SK-N-SH (cell line): Measurements from ENCODE around the gene MLEC. TPM values are rescaled to one million over a fixed set of nuclear protein-coding genes. Genes with fewer than 3 reads are reported as not detected.

Source experiments
- CTCF ChIA-PET: fragments of 300-600, 350-600 bp; formaldehyde crosslinking; extraction: SDS; loops from one replicate; lab custom pipeline; 2021; lab: Yijun Ruan, JAX
- POLR2A ChIA-PET: fragments of 350-600 bp; sonication (Branson Sonifier 250); formaldehyde crosslinking; extraction: SDS; loops from one replicate; lab custom pipeline; 2020; ENCODE audit warnings: antibody characterized with exemption, inconsistent platforms; lab: Yijun Ruan, JAX
- DNase-seq: peaks from one replicate; pipeline ENCODE4 v3.0.0; 2012
- H2AFZ ChIP-seq: fragments of 200-600 bp; sonication (generic); 2 replicates; pipeline ENCODE4 v1.8.1; 2016; ENCODE audit warnings: antibody characterized with exemption, mild to moderate bottlenecking, low read depth
- H3F3A ChIP-seq: fragments of 200-600 bp; sonication (generic); replicated peaks from 2 replicates; pipeline ENCODE3; 2016; ENCODE audit warnings: antibody characterized with exemption, mild to moderate bottlenecking; ENCODE audit not compliant: insufficient read depth
- H3K27ac ChIP-seq, 2 experiments: fragments of 200-500 bp in 1 of 2; fragments of 200-600 bp in 1 of 2; sonication (Bioruptor generic) in 1 of 2; sonication (generic), shearing (Covaris generic) in 1 of 2; 2 replicates each; pipeline versions ENCODE4 v1.5.1 to v1.6.1; 2014 to 2016; ENCODE audit warnings: low read depth in 2 of 2, inconsistent platforms in 1 of 2, low read length in 1 of 2, mild to moderate bottlenecking in 1 of 2, mixed read lengths in 1 of 2
- H3K27me3 ChIP-seq: fragments of 200-600 bp; sonication (generic), shearing (Covaris generic); 2 replicates; pipeline ENCODE4 v1.6.1; 2016; ENCODE audit warnings: mixed run types; ENCODE audit not compliant: insufficient read depth
- H3K36me3 ChIP-seq, 2 experiments: fragments of 200-500 bp in 1 of 2; fragments of 200-600 bp in 1 of 2; sonication (Bioruptor generic) in 1 of 2; sonication (generic) in 1 of 2; replicated peaks in 1 of 2; 2 replicates each; pipeline versions ENCODE3 to v1.5.1; 2014 to 2016; ENCODE audit warnings: low read length in 1 of 2, mild to moderate bottlenecking in 1 of 2; ENCODE audit not compliant: insufficient read depth in 2 of 2, control insufficient read depth in 1 of 2
- H3K4me1 ChIP-seq, 2 experiments: fragments of 200-500 bp in 1 of 2; fragments of 200-600 bp in 1 of 2; sonication (Bioruptor generic) in 1 of 2; sonication (generic), shearing (Covaris generic) in 1 of 2; 2 replicates each; pipeline versions ENCODE4 v1.5.1 to v1.6.1; 2014 to 2016; ENCODE audit warnings: low read depth in 1 of 2, low read length in 1 of 2, mixed run types in 1 of 2; ENCODE audit not compliant: insufficient read depth in 2 of 2, control insufficient read depth in 1 of 2
- H3K4me2 ChIP-seq: fragments of 200-600 bp; sonication (generic), shearing (Covaris generic); 2 replicates; pipeline ENCODE4 v1.6.1; 2017; ENCODE audit warnings: mixed run types
- H3K4me3 ChIP-seq, 2 experiments: fragments of 200-500 bp in 1 of 2; fragments of 200-600 bp in 1 of 2; sonication (Bioruptor generic) in 1 of 2; sonication (generic), shearing (Covaris generic) in 1 of 2; 2 replicates each; pipeline versions ENCODE4 v1.5.1 to v1.8.1; 2014 to 2016; ENCODE audit warnings: low read depth in 2 of 2, inconsistent platforms in 1 of 2, low read length in 1 of 2, mild to moderate bottlenecking in 1 of 2, mixed read lengths in 1 of 2, moderate library complexity in 1 of 2
- H3K79me2 ChIP-seq: fragments of 200-600 bp; sonication (generic); 2 replicates; pipeline ENCODE4 v1.8.1; 2017; ENCODE audit warnings: mild to moderate bottlenecking; ENCODE audit not compliant: insufficient read depth
- H3K9ac ChIP-seq: fragments of 200-600 bp; sonication (generic); 2 replicates; pipeline ENCODE4 v1.6.1; 2017; ENCODE audit warnings: mixed run types
- H3K9me2 ChIP-seq: fragments of 200-600 bp; sonication (generic); 2 replicates; pipeline ENCODE4 v1.6.1; 2017; ENCODE audit warnings: mixed run types
- H3K9me3 ChIP-seq: fragments of 200-600 bp; sonication (generic); 2 replicates; pipeline ENCODE4 v1.6.1; 2017; ENCODE audit warnings: mixed run types, mild to moderate bottlenecking, moderate library complexity
- H4K20me1 ChIP-seq: fragments of 200-600 bp; sonication (generic); 2 replicates; pipeline ENCODE4 v1.6.1; 2017; ENCODE audit warnings: mild to moderate bottlenecking, mixed run types; ENCODE audit not compliant: insufficient read depth
- CHD2 ChIP-seq: fragments of 150-350 bp; IDR thresholded peaks from 2 replicates; pipeline ENCODE4 v1.6.1; 2018; ENCODE audit warnings: low read length; ENCODE audit not compliant: partially characterized antibody
- CTCF ChIP-seq: fragments of 200-600 bp; sonication (generic); IDR thresholded peaks from 2 replicates; pipeline ENCODE4 v1.6.1; 2017; ENCODE audit warnings: antibody characterized with exemption, mild to moderate bottlenecking, moderate library complexity
- EP300 ChIP-seq, 2 experiments: IDR thresholded peaks; 2 replicates each; pipeline versions ENCODE4 v1.4.0 to v1.6.1; 2012; ENCODE audit warnings: borderline replicate concordance in 1 of 2, low read depth in 1 of 2, low read length in 1 of 2
- EZH2phosphoT487 ChIP-seq: fragments of 200-600 bp; sonication (generic); IDR thresholded peaks from 2 replicates; pipeline ENCODE4 v1.6.1; 2017; ENCODE audit warnings: low read depth, mixed run types, mild to moderate bottlenecking, antibody characterized with exemption, moderate library complexity, borderline replicate concordance
- FOSL2 ChIP-seq: IDR thresholded peaks from 2 replicates; pipeline ENCODE4 v1.4.0; 2012; ENCODE audit warnings: low read depth, mild to moderate bottlenecking, moderate library complexity, borderline replicate concordance
- FOXJ3 ChIP-seq: sonication (generic); formaldehyde crosslinking; IDR thresholded peaks from 2 replicates; pipeline ENCODE4 v1.5.1; 2020; ENCODE audit warnings: mild to moderate bottlenecking, missing genetic modification reagents
- FOXM1 ChIP-seq: IDR thresholded peaks from 2 replicates; pipeline ENCODE4 v1.4.0; 2012; ENCODE audit warnings: low read depth, mild to moderate bottlenecking
- GABPA ChIP-seq: IDR thresholded peaks from 2 replicates; pipeline ENCODE4 v1.4.0; 2012; ENCODE audit warnings: low read depth, mild to moderate bottlenecking
- GATA2 ChIP-seq: sonication (generic); formaldehyde crosslinking; IDR thresholded peaks from 2 replicates; pipeline ENCODE4 v1.5.0; 2020; ENCODE audit warnings: mild to moderate bottlenecking, missing genetic modification reagents
- JUND ChIP-seq: IDR thresholded peaks from 2 replicates; pipeline ENCODE4 v1.4.0; 2012
- RFX5 ChIP-seq: IDR thresholded peaks from 2 replicates; pipeline ENCODE4 v1.6.1; 2012; ENCODE audit warnings: mild to moderate bottlenecking, improper control_type of control experiment, low read length
- SIN3A ChIP-seq: IDR thresholded peaks from 2 replicates; pipeline ENCODE4 v1.6.1; 2012; ENCODE audit warnings: low read depth, mild to moderate bottlenecking, low read length, moderate library complexity, borderline replicate concordance
- TAF1 ChIP-seq: IDR thresholded peaks from 2 replicates; pipeline ENCODE4 v1.6.1; 2012; ENCODE audit warnings: low read depth, mild to moderate bottlenecking, low read length, moderate library complexity, borderline replicate concordance
- TEAD4 ChIP-seq: IDR thresholded peaks from 2 replicates; pipeline ENCODE4 v1.4.0; 2012; ENCODE audit warnings: mild to moderate bottlenecking, borderline replicate concordance; ENCODE audit not compliant: insufficient read depth
- WGBS: methylation state at CpG from one replicate; pipeline ENCODE4 v1.1.6; 2017; ENCODE audit warnings: low lambda C conversion rate; 5-methylcytosine and 5-hydroxymethylcytosine counted together
- polyA plus RNA-seq, 3 experiments: library from polyadenylated mRNA; depleted of rRNA; stranded (reverse); fragments of >200 nt; gene quantifications; 2 replicates each; pipeline ENCODE4 v1.2.3, GENCODE V29; 2012
- TF ChIP-seq, protein P1 (sequence below): fragments of 150-350 bp; IDR thresholded peaks from 2 replicates; pipeline ENCODE4 v1.6.1; 2017; ENCODE audit warnings: antibody characterized with exemption, low read length, low read depth, borderline replicate concordance

The MLEC gene
- polyA plus RNA-seq, 1 of the 3 experiments (the other 2 are of a cell fraction), result 23.4 TPM

GRCh38 chr12:120686690-120687577 lies at the start of gene MLEC (continued):
- TF ChIP-seq, protein P1, sequence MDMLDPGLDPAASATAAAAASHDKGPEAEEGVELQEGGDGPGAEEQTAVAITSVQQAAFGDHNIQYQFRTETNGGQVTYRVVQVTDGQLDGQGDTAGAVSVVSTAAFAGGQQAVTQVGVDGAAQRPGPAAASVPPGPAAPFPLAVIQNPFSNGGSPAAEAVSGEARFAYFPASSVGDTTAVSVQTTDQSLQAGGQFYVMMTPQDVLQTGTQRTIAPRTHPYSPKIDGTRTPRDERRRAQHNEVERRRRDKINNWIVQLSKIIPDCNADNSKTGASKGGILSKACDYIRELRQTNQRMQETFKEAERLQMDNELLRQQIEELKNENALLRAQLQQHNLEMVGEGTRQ, result no peak
- TF ChIP-seq FOSL2 (no peak), SIN3A (0 out of 2 replicates have a peak, but pooled peaks have one; percentile 36), FOXM1 (no peak), FOXJ3 (CRISPR knock-in tag) (no peak), EZH2phosphoT487 (no peak), GABPA (peak; percentile 86), JUND (no peak), RFX5 (peak; percentile 82), CHD2 (peak; percentile 49), TAF1 (peak; percentile 84), GATA2 (no peak), EP300 (IDR thresholded peaks at IDR 0.05; ENCODE audit: borderline replicate concordance in 1 of 2, low read depth in 1 of 2, low read length in 1 of 2) (no peak; a peak in 1 of 4 replicates)

- Histone ChIP-seq H3K4me2 (peak within 1 kb of the TSS; percentile 77; the same call in 1 of the 2 replicates), H3K36me3 (no peaks in the 10 kb centered on the region), H3K4me3 (peak within 1 kb of the TSS; percentile 38 to 48; a peak in 3 of 4 replicates), H3K9me3 (no peaks in the 10 kb centered on the region), H3K9ac (no peak within 1 kb of the TSS), H3K9me2 (no peaks in the 10 kb centered on the region), H3F3A (no peaks in the 10 kb centered on the region), H3K4me1 (peaks cover 0 to 6% of the 10 kb centered on the region in 2 experiments; a peak in 1 of 4 replicates), H2AFZ (no peak within 1 kb of the TSS), H4K20me1 (peaks cover 5% of the 10 kb centered on the region; the same call in 1 of the 2 replicates), H3K27ac (no peak within 1 kb of the TSS), H3K27me3 (peaks cover 52% of the 10 kb centered on the region), H3K79me2 (no peaks in the 10 kb centered on the region)
- ChIA-PET CTCF (interaction anchor here (0.7 to 4.5 kb wide), 9 partner anchors 9 to 332 kb away, joined by 3 to 28 read pairs (median 3); partner anchors contain the start of genes POP5 and UNC119B), POLR2A (no interaction called here)
- 39% methylated on average over 15 of the region's 56 CpGs for WGBS
- peak; percentile 85 for DNase-seq
- TF ChIP-seq CTCF, result peak; percentile 31
- no peak for TF ChIP-seq TEAD4
- no peak for TF ChIP-seq FOXJ3 (CRISPR knock-in tag)
- TF ChIP-seq, all 33 proteins: peak for 1
Observed at GRCh38 chr12:120639771-120640721, 46.9 kb upstream of the MLEC start, which contains the start of gene CABP1. Gene CABP1, plus strand, starts transcription at chr12:120640626. Its CDS starts 60 bp downstream, at chr12:120640686.
